Astrocyte of the cerebellum (primary cell): ENCODE results near the gene NCOA6.

ENCODE experiments used
- DNase-seq: peaks from one replicate; pipeline ENCODE4 v3.0.0-alpha.2; 2011; ENCODE audit warnings: low read depth
- H3K4me3 ChIP-seq: 2 replicates; pipeline ENCODE4 v1.5.1; 2011; ENCODE audit warnings: mild to moderate bottlenecking, low read depth, low read length, moderate library complexity
- CTCF ChIP-seq: IDR thresholded peaks from 2 replicates; pipeline ENCODE4 v1.5.1; 2012; ENCODE audit warnings: low read length, low read depth, moderate library complexity, mild to moderate bottlenecking; ENCODE audit errors: missing control alignments
- in situ Hi-C: cut with HindIII; loops from 2 replicates; pipeline ENCODE4 v1.10.0; 2017; ENCODE audit warnings: low sequenced_read_pairs

The NCOA6 gene

GRCh38 chr20:34762031-34762555 is 63.4 kb downstream of the NCOA6 start:
- in situ Hi-C loops = no loop called here
- H3K4me3 ChIP-seq = no peak overlapping the region
- no peak for TF ChIP-seq CTCF
- no peak for DNase-seq

- DNase-seq = no peak
- in situ Hi-C loops = no loop called here
- no peak for TF ChIP-seq CTCF
- no peak overlapping the region for H3K4me3 ChIP-seq
These were observed 70.1 kb downstream of the NCOA6 start for GRCh38 chr20:34755367-34755766.

- no peak overlapping the region for H3K4me3 ChIP-seq
- in situ Hi-C loops = no loop called here
- TF ChIP-seq CTCF = no peak
- no peak for DNase-seq
These were observed 70.8 kb downstream of the NCOA6 start for GRCh38 chr20:34754611-34755010.

GRCh38 chr20:34753706-34754461 is 71.6 kb downstream of the NCOA6 start:
- no peak for DNase-seq
- in situ Hi-C loops = no loop called here
- no peak overlapping the region for H3K4me3 ChIP-seq
- no peak for TF ChIP-seq CTCF

- DNase-seq = no peak
- in situ Hi-C loops = no loop called here
- no peak overlapping the region for H3K4me3 ChIP-seq
- no peak for TF ChIP-seq CTCF
These were observed 74.0 kb downstream of the NCOA6 start for GRCh38 chr20:34751453-34751852.

GRCh38 chr20:34750484-34750883 is 75.0 kb downstream of the NCOA6 start:
- no peak for TF ChIP-seq CTCF
- H3K4me3 ChIP-seq = no peak overlapping the region
- DNase-seq = no peak
- in situ Hi-C loops = no loop called here
